CD4-positive, alpha-beta T cell treated with Interleukin-4 for 1 hour (primary cell): ENCODE results near the gene ANKRD13D.

ENCODE experiments used
- DNase-seq, 2 donors: peaks; one replicate each; pipeline ENCODE4 v3.0.0-alpha.2; 2020 to 2022

Gene ANKRD13D

DNA sequence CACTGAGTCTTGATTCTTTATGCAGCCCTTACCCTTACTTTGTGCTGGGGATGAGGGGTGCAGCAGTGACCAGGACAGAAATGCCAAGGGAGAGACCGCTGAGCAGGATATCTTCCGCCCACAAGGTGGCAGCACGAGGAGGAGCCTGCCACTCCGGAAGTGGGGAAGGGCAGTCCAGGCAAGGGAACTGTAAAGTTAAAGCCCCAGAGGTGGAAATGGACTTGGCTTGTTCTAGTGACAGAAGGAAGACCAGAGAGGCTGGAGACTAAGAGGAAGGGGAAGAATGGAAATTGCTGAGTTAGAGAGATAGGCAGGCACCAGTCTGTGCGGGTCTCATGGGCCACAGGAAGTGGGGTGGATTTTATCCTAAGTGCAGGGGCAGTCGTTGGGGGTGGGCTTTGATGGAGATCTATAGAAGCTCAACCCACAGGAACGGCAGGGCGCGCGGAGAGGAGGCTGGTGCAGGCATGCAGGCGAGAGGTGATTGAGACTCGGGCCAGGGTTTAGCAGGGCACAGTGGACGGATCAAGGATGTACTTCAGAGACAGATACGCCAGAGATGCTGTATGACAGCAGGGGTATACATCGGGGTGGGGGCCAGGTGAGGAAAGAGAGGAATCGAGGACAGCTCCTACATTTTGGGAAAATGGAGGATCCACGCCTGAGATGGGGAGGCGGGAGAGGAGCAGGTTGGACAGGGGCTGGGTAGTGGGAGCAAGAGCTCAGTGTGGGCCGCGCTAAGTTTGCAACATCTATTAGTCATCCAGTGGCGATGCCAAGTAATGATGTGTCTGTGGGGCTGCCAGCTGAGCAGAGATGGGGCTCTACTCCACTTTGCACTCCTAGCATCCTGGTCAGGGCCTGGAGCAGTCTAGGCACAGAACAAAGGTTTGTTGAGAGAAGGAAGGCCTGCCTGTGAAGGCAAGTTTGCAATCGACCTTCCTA lies 26.1 kb upstream of the ANKRD13D start:
- DNase-seq = peak; percentile 76 to 80

DNA sequence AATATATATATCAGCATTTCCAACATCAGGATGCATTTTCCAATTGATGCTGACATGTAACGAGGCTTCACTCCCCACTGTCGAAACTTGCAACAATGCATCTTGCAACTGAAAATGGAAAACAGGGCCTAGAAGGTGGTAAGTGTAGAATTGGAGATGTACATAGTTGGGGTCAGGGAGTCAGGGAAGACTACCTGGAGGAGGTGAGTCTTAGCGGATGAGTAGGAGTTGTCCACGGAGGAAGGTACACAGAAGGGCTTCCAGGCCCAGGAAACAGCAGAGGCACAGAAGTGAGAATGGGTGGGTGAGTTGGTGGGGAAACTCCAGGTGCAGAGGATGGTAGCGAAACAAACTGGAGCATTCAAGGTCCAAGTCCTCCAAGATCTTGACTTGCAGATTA lies 24.8 kb upstream of the ANKRD13D start:
- DNase-seq = no peak

DNA sequence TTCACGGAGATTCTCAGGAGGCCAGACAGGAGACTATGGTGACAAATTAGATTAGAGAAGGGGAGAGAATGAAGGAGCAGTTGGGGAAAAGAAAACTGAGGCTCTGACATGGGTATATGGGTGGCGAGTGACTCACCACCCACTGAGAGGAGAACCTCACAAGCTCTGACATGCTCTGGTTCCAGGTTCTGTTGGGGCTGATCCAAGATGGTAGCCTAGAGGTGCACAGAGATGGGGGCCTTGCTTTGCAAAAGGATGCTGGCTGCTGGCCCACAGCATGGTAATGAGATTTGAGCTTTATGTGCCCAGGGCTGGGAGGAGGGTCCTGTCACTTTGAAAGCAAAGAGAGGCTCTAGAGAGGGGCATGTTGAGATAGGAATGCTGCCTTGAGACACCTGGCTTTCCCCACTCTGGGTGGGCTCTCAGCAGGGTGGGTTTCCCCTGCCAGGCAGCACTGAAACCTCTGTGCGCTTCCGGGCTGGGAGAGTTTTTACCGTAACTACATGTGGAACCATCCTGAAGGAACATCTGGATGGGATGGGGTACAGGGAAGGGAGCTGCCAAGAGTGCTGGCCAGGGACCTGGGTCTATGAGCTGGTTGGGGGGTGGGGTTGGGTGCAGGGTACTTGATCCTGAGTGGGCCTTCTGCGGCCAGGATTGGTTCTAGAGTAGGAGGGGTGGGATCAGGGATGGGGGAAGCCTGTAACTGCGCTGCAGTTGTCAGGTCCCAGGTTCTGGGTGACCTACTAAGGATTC lies 24.0 kb upstream of the ANKRD13D start:
- DNase-seq = no peak

DNA sequence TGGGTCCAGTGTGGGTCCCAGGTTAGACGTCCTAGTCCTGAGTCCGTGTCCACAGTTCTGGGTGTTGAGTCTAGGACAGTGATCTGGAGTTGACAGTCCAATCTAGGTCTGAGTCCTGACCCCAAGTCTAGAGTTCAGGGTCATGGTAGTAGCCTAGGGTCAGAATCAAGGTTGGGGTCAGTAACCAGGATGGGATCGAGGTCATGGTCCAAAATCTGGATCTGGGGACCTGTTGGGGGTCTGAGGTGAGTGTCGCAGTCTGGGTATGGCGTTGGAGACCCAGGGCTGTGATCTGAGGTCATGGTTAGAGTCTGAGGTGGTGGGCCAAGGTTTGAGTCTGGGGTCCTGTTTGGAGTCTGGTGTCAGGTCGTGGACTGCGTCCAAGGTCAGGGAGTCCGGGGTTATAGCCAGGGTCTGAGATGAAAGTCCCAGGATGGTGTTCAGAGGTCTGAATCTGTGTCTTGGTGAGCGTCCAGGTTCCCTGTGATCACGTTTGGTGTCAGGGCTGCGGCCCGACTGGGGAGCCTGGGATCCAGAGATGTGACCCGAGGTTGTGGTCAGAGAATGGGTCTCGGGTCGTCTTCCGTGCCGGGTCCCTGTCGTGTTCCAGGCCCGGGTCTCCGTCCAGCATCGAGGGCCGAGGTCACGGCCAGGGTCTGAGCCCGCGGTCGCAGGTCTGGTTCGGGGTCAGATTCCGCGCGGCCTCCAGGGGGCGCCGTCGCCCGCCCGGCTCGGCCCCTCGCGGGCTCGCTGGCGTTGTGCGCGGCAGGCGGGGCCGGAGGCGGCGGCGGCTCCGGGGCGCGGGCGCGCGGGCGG lies 23.3 kb upstream of the ANKRD13D start:
- DNase-seq = peak; percentile 77 to 78

DNA sequence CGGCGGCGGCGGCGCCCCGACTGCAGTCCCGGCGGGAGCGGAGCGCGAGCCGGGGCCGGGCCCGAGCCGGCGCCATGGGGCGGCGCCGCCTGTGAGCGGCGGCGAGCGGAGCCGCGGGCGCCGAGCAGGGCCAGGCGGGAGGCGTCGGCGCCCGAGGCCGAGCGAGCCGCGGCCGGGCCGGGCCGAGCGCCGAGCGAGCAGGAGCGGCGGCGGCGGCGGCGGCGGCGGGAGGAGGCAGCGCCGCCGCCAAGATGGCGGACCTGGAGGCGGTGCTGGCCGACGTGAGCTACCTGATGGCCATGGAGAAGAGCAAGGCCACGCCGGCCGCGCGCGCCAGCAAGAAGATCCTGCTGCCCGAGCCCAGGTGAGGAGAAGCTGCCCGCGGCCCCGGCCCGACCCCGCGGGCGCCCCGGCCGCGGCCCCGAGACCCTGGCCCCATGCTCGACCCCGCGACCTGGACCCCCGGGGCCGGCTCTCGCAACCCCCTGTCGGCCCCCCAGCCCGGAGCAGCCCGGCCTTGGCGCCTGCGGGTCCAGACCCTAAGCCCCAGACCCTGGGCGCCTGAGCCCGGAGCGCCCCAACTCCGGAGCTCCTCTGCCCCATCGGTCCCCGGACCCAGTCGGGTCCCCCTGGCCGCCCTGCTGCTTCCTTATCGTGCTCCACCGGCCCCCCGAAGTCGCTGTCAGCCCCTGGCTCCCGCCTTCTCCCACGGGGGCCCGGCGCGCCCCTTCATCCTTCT lies 22.5 kb upstream of the ANKRD13D start, which contains the start of gene GRK2:
Gene GRK2, plus strand, starts transcription at position 25 of the 739 bp plus-strand sequence. Its CDS starts 227 bp downstream, at position 252.
- peak in 1 of 2 donors; percentile 42 for DNase-seq

DNA sequence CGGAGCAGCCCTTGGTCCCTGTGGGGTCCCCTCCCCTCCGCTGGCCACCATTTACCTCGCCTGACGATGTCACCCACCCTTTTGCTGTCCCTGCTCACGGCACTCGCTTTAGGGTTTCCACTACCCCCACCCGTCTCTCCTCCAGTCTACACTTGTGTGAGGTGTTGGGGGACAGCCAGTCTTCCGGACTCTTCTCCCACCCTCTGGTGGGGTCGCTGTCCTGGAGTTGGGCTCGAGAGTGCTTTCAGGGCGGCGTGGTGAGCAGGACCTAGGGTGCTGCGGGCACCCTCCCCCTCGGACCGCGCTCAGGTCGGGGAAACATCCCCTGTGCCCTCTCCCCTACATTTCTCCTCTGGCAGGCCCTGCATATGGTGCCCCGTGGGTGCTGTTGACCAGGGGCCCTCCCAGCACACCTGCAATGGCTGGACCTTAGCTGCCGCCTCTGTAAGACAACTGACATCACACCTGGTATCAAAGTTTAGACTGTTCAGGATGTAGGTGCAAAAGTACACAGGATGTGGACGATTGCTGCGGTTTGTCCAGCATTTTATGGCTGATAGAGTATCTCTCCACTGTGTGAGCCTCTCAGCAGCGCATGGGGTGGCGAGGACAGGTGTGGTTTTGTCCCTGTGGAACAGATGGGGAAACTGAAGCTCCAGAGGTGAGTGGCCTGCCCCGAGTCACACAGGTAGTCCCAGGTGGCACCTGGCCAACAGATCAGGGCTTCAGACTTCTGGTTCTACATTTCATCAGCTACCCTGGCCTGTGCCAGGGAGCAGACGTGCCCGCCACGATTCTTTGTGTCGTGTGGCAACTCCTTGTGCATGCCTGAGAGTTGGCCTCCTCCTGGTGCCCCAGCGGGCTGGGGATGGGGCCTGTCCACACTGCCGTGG lies 21.7 kb upstream of the ANKRD13D start:
- DNase-seq = no peak

DNA sequence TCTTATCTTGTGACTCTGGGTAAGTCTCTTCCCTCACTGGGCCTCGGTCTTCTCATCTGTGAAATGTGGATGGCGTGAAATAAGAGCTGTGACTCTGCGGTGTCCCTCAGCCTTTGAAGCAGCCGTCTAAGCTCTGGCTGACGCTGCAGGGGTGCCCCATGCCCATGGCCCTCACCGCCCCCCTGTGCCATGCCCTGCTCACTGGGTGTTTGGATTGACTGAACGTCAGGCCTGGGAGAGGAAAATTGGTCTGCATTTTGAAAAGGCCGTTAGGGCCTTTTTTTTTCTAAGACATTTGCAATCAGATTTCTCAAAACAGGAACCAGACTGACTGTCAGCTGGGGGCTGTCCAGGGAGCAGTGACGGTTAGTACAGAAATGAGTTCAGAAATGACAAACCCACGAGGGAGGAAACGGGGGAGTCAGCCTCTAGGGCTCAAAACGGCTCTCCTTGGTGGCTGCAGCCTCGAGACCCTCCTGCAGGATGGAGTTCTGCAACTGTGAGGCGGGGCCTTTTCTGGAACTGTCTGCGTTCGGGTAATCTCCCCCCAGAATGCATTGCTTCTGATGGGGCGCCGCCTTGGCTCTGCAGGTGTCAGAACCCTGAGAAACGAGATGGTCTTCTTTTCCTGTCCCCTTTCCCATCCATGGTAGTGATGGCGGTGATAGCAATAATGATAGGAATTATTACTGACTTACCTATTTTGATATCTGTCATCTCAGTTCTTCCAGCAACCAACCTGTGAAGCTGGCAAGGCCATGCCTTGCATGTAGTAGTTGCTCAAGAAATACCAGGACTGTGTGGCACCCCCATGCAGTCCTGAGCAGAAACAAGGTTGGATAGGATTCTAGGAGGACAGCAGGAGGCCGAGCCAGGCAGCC lies 20.8 kb upstream of the ANKRD13D start:
- peak; percentile 63 to 68 for DNase-seq

DNA sequence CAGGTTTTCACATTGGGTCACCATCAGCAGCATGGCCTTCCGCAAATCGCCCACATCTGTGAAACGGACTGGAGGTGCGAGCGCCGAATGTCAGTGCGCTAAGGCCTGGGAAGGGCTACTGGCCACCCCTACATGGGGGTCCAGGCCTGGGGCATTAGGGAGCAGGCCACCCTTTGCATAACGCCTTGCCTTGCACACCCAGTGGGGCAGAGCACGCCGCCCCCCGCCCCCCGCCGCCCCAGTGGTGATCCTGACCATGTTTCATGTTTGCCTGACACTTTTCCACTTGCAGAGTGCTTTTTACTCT lies 20.2 kb upstream of the ANKRD13D start:
- no peak for DNase-seq

DNA sequence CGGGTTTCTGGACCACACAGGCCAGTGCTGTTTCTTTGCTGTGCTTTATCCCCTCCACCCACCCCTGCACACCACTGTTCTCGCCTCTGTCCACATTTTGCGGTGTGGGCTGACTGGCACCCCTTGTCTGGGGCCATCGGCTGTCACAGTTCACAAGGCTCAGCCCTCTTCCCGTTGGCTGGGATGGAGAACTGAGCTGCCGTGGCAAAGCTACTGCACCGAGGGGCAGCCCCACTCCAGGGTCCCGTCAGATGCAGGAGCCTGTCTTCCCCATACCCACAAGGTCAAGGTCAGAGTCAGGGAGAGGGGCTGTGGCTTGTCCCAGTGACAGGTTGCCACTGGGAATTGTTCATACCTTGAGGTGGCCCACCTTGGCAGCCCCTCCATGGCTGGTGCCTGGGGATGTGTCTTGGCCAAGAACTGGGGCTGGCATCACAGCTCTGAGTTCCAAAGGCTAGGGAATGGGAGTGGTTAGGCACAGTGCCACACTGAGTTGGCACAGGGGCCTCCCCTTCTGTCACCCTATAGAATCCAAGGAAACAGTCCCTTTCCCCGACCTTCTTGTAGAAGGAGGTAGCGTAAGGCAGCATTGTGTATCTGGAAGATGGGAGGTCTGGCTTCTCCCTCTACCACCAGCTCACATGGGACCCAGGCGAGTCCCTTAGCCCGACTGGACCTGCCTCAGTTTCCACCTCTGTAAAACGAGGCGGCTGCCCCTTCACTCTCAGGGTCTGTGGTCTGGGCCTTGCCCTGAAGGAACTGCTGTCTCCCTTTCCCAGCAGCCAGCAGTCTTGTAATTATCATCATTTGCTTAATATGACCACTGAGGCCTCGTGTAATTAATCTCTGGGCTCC lies 19.5 kb upstream of the ANKRD13D start:
- no peak for DNase-seq

DNA sequence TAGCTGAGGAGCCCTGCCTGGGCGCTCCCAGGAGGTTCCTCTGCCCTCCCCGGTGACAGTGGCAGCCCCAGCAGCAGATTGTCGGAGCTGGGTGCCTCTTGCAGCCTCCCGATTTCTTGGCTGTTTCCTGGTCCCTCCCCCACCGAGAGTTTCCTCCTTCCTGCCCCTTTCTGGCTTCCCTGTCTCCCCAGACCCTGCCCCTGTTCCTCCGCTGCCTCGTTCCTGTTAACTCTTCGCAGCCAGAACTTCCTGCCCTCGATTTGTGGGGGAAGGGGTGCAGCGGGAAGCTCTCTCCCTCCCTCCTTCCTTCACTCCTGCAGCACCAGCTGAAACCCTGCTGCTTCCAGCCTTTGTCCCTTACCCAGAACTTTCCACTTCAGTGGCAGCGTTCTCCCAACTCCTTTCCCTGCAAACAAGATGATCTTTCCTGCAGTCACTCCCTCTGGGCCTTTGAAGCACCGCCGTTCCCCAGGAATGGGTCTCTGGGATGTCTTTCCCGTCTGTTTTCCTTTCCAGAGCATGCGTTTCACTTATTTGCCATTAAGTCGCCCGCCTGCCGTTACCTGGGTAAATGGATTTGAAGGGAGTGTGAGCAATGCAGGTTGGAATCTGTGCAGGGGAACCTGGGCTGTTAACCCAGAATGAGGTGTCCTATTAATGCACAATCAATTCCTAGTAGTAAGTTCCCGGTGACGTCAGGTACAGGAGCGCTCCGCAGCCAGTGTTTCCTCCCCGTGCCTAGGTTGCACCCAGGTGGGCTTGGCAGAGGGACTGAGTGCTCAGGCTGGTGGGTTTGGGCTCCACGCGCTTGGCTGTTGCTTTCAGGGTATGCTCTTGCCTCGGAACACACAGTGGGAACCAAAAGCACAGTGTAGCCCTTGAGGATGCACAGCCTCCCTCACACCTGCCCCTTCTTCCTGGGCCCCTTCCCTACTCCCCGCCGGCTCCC lies 18.6 kb upstream of the ANKRD13D start:
- DNase-seq = peak in 1 of 2 donors; percentile 11

DNA sequence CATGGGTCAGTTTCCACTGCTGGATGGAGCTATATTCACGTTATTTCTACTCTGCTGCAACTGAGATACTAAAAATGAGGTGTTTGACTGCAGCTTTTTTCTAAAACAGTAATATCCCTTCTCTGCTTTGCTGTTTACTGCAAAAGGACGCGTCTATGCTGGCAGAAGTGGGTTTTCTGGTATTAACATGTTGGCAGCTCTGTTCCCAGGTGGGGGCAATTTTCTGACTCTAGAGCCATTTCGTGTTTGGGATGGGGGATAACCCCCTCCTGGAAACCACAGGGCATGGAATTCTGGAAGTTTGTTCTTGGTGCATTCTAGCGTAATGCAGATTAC lies 17.9 kb upstream of the ANKRD13D start:
- no peak for DNase-seq

DNA sequence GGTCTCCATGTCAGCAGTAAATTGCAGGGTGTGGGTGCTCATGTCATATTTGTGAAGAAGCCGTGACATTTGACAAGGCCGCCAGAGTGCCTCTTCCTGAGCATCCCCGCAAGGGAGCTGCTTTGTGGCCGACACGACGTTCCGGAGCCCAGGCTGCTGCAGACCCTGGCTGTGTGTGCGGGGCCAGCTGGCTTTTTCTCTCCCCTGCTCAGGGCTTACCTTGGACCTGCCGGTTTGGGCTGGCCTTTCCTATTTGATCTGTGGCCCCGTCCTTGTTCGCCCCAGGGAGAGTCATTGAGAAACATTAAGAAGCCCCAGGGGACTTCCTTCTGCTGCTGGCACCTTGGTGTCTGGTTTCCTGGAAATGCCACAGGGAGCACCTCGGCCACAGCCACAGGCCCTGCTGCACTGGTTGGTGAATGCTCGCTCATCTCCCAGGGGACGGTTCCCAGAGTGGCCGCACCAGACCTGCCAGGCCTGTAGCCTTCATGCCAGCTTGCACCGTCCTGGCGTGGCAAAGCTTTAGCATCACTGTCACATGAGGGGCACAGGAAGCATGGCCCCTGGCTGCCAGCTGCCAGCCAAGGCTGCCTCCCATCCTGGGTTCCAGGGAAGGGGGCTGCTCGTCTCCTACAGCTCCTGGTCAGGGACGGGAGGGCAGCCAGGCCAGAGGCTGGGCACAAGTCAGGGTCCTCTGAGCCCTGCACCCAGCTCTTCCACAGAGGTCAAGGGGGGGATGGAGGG lies 17.4 kb upstream of the ANKRD13D start:
- peak; percentile 68 to 73 for DNase-seq

DNA sequence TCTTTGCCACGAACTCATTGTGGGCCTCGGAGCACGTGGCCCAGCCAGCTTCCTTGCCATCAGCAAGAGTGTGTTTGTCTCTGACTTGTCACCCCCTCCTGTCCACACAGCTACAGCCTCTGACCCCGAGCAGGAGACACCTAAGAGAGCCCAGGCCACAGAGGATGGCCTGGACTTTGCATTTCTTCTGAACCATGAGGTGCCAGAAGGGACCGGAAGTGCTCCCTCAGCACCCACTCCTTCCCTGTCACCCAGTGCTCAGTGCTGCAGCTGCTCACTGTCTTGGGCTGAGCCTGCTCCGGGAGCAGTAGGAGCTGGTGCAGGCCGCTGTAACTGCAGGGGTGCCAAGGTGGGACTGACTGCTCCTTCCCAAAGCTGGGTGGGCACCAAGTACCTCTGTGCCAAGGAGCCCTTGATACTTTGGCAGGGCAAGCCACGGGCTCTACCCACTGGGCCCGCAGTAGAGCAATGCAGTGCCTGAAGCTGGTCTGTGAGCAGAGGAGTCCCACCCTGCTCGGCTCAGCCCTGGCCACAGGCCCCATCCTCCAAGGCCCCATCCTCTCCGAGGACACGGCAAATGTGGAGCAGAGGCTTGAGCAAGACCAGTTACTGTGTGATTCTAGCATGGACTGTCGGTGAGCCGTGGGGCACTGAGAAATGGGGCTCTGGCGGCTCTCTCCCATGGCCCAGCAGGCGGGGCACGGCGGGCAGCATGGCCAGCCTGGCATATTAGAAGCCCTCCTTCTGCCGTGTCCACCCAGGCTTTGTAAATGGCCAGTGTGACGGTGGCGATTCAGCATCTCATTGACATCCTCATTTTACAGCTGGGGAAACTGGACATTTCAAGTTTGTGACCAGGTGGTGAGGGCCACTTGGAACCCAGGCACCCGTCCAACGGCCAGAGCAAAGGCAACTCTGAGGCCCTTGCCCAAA lies 16.5 kb upstream of the ANKRD13D start:
- DNase-seq = peak in 1 of 2 donors; percentile 13

DNA sequence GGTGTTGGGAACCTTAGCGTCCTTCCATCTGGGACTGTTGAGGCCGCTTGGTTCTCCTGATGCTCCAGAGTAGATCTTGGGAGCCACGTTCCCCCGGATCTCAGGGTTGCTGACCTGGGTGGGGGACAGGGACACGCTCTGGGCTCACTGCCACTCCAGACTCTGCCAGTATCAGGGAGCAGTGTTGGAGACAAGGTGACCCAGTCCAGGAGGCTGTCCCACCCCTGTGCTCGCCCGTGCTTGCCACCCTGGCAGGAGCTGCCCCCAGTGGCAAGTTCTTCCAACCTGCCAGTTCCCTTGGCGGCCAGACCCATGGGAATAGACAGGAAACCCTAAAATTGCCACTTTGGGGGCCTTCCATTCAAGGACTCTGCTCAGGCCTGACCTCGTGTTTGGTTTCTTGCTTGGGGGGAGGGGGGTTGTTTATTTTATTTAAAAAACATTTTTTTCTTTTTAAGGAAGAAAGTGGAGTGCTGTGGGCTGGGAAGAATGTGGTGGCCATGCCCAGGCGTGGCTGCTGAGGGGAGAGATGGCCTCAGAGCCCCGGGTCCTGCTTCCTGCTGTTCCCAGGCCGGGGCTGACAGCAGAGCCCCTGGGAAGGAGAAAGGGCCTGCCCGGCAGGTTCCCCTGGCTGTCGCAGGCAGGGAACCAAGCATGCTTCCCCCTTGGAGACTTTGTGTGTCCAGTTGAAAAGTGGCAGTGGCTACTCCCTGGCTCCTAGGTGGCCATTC lies 15.7 kb upstream of the ANKRD13D start:
- peak in 1 of 2 donors; percentile 11 for DNase-seq
